ENCODE data around the gene CABP5.

The CABP5 gene

DNA sequence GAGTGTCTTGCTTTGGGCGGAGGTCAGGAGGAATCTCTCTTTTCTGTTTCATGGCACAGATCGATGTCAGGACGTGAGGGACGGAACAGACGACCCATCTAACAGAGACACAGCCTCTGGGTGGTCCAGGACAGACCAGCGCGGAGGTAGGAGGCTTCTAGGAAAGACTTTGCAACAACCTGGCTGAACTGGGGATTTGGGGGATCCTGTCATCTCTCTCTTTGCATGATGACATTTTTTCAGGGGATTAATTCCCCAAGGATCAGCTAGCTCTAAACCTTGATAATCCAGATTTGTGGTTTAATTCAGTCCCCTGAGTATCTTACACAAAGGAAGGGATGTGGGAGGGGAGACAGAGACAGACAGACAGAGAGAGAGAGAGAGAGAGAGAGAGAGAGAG lies 14.4 kb downstream of the CABP5 start:
- Histone ChIP-seq H3K79me2 (ENCODE audit: control insufficient read depth, low read length) (no peaks in the 10 kb centered on the region), H3K27ac (ENCODE audit: low read depth, low read length) (no peak overlapping the region), H3K4me3 (ENCODE audit: low read length) (no peak overlapping the region), H3K27me3 (ENCODE audit: control insufficient read depth, low read length) (no peaks in the 10 kb centered on the region; the same call in 1 of the 2 replicates), H3F3A (ENCODE audit: control insufficient read depth, insufficient read depth) (no peaks in the 10 kb centered on the region), H3K9me2 (replicated peaks; ENCODE audit: control insufficient read depth, low read length) (no peaks in the 10 kb centered on the region), H3K36me3 (ENCODE audit: control insufficient read depth, low read length) (no peaks in the 10 kb centered on the region), H3K9me3 (ENCODE audit: control insufficient read depth, insufficient read depth, low read length) (no peaks in the 10 kb centered on the region), H3K4me2 (ENCODE audit: low read length) (no peak overlapping the region), H4K20me1 (ENCODE audit: control insufficient read depth, insufficient read depth, low read depth, low read length) (no peaks in the 10 kb centered on the region), H3K4me1 (ENCODE audit: control insufficient read depth, low read length) (no peaks in the 10 kb centered on the region)
- TF ChIP-seq EZH2phosphoT487 (IDR thresholded peaks at IDR 0.05; ENCODE audit: borderline replicate concordance, low read length), result no peak
- TF ChIP-seq, protein P1, sequence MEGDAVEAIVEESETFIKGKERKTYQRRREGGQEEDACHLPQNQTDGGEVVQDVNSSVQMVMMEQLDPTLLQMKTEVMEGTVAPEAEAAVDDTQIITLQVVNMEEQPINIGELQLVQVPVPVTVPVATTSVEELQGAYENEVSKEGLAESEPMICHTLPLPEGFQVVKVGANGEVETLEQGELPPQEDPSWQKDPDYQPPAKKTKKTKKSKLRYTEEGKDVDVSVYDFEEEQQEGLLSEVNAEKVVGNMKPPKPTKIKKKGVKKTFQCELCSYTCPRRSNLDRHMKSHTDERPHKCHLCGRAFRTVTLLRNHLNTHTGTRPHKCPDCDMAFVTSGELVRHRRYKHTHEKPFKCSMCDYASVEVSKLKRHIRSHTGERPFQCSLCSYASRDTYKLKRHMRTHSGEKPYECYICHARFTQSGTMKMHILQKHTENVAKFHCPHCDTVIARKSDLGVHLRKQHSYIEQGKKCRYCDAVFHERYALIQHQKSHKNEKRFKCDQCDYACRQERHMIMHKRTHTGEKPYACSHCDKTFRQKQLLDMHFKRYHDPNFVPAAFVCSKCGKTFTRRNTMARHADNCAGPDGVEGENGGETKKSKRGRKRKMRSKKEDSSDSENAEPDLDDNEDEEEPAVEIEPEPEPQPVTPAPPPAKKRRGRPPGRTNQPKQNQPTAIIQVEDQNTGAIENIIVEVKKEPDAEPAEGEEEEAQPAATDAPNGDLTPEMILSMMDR (IDR thresholded peaks at IDR 0.05; ENCODE audit: low read depth, low read length, poor library complexity, severe bottlenecking), result no peak

DNA sequence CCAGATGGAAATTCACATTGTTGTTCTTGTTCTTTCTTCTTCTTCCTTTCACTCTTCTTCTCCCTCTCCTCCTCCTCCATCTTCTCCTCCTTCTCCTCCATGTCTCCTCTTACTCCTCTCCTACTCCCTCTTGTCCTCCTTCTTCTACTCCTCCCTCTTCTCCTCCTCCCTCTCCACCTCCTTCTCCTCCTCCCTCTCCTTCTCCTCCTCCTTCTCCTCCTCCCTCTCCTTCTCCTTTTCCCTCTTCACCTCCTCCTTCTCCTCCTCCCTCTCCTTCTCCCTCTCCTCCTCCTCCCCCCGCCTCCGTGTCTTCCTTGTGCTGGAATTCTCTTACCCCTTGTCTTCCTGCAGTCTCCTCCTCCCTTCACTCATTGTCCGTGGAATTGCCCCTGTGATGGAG lies 18.4 kb downstream of the CABP5 start:
- Histone ChIP-seq H3K27ac (ENCODE audit: low read depth, low read length) (no peak overlapping the region), H3K9me3 (ENCODE audit: control insufficient read depth, insufficient read depth, low read length) (no peaks in the 10 kb centered on the region), H3K4me3 (ENCODE audit: low read length) (no peak overlapping the region), H3K27me3 (ENCODE audit: control insufficient read depth, low read length) (no peaks in the 10 kb centered on the region; the same call in 1 of the 2 replicates), H3F3A (ENCODE audit: control insufficient read depth, insufficient read depth) (no peaks in the 10 kb centered on the region), H3K36me3 (ENCODE audit: control insufficient read depth, low read length) (no peaks in the 10 kb centered on the region), H3K4me1 (ENCODE audit: control insufficient read depth, low read length) (no peaks in the 10 kb centered on the region), H4K20me1 (ENCODE audit: control insufficient read depth, insufficient read depth, low read depth, low read length) (no peaks in the 10 kb centered on the region), H3K9me2 (replicated peaks; ENCODE audit: control insufficient read depth, low read length) (no peaks in the 10 kb centered on the region), H3K79me2 (ENCODE audit: control insufficient read depth, low read length) (no peaks in the 10 kb centered on the region), H3K4me2 (ENCODE audit: low read length) (no peak overlapping the region)
- TF ChIP-seq, protein P1 (IDR thresholded peaks at IDR 0.05; ENCODE audit: low read depth, low read length, poor library complexity, severe bottlenecking), result no peak
- TF ChIP-seq EZH2phosphoT487 (IDR thresholded peaks at IDR 0.05; ENCODE audit: borderline replicate concordance, low read length), result no peak

DNA sequence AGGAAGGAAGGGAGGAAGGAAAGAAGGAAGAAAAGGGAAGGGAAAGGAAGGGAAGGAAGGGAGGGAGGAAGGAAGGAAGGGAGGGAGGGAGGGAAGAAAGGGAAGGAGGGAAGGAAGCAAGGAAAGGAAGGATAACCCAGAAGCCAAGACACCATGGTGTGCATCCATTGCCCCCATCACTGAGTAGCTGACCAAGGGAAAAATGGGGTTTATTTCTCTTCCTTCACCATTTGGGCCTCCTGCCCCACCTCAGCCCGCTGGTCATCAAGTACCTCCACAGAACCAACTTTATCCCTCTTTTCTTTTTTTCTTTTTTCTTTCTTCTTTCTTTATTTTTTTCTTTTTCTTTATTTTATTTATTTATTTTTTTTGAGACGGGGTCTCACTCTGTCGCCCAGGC lies 20.4 kb downstream of the CABP5 start:
- TF ChIP-seq, protein P1 (IDR thresholded peaks at IDR 0.05; ENCODE audit: low read depth, low read length, poor library complexity, severe bottlenecking), result no peak
- TF ChIP-seq EZH2phosphoT487 (IDR thresholded peaks at IDR 0.05; ENCODE audit: borderline replicate concordance, low read length), result no peak
- H3K27me3 ChIP-seq (ENCODE audit: control insufficient read depth, low read length), result no peaks in the 10 kb centered on the region; the same call in 1 of the 2 replicates
- no peaks in the 10 kb centered on the region for H4K20me1 ChIP-seq (ENCODE audit: control insufficient read depth, insufficient read depth, low read depth, low read length)

More for the DNA sequence above, 20.4 kb downstream of the CABP5 start:
- no peak overlapping the region for H3K4me3 ChIP-seq (ENCODE audit: low read length)
- no peaks in the 10 kb centered on the region for H3F3A ChIP-seq (ENCODE audit: control insufficient read depth, insufficient read depth)
- no peaks in the 10 kb centered on the region for H3K9me2 ChIP-seq (replicated peaks; ENCODE audit: control insufficient read depth, low read length)
- H3K79me2 ChIP-seq (ENCODE audit: control insufficient read depth, low read length), result no peaks in the 10 kb centered on the region
- no peaks in the 10 kb centered on the region for H3K4me1 ChIP-seq (ENCODE audit: control insufficient read depth, low read length)
- H3K27ac ChIP-seq (ENCODE audit: low read depth, low read length), result no peak overlapping the region
- no peaks in the 10 kb centered on the region for H3K36me3 ChIP-seq (ENCODE audit: control insufficient read depth, low read length)
- H3K9me3 ChIP-seq (ENCODE audit: control insufficient read depth, insufficient read depth, low read length), result no peaks in the 10 kb centered on the region
- H3K4me2 ChIP-seq (ENCODE audit: low read length), result no peak overlapping the region
